H1 (cell line): ENCODE data around the gene CCNY. TPM values are rescaled to one million over a fixed set of nuclear protein-coding genes. Genes with fewer than 3 reads are reported as not detected.

Experiments used
- CTCF ChIA-PET: fragments of 300-600 bp; sonication (Branson Sonifier 250); formaldehyde crosslinking; loops from one replicate; lab custom pipeline; 2021; ENCODE audit not compliant: partially characterized antibody; lab: Charles Lee
- POLR2A ChIA-PET: fragments of 300-600 bp; sonication (Branson Sonifier 250); formaldehyde crosslinking; loops from one replicate; lab custom pipeline; 2021; ENCODE audit warnings: inconsistent platforms; ENCODE audit not compliant: partially characterized antibody; lab: Charles Lee
- DNase-seq, 2 experiments: peaks; one replicate each; pipeline versions ENCODE4 v3.0.0 to v3.0.0-alpha.2; 2010 to 2022; ENCODE audit warnings: low spot score in 2 of 2, low read depth in 1 of 2, mixed read lengths in 1 of 2
- FAIRE-seq: peaks from 2 replicates; lab custom pipeline; 2011; peaks lifted over from hg19 to GRCh38; lab: Jason Lieb, UNC
- H2AFZ ChIP-seq: 2 replicates; pipeline ENCODE4 v1.8.1; 2012; ENCODE audit warnings: low read length, inconsistent platforms
- H2AK5ac ChIP-seq: 2 replicates; pipeline ENCODE4 v1.6.1; 2013; ENCODE audit warnings: low read depth, low read length
- H2BK120ac ChIP-seq: replicated peaks from 2 replicates; pipeline ENCODE3; 2013; ENCODE audit warnings: low read depth, low read length, inconsistent platforms
- H2BK12ac ChIP-seq: 2 replicates; pipeline ENCODE4 v1.6.1; 2013; ENCODE audit warnings: low read depth, low read length
- H2BK15ac ChIP-seq: 2 replicates; pipeline ENCODE4 v1.6.1; 2013; ENCODE audit warnings: low read length
- H2BK20ac ChIP-seq: 2 replicates; pipeline ENCODE4 v1.6.1; 2013; ENCODE audit warnings: low read length
- H2BK5ac ChIP-seq: 2 replicates; pipeline ENCODE4 v1.6.1; 2013; ENCODE audit warnings: low read depth, low read length
- H3K14ac ChIP-seq: 2 replicates; pipeline ENCODE4 v1.6.1; 2013; ENCODE audit warnings: inconsistent platforms; ENCODE audit not compliant: insufficient read length
- H3K18ac ChIP-seq: 2 replicates; pipeline ENCODE4 v1.6.1; 2013; ENCODE audit warnings: low read length; ENCODE audit errors: extremely low read depth
- H3K23ac ChIP-seq: 2 replicates; pipeline ENCODE4 v1.6.1; 2013; ENCODE audit warnings: inconsistent platforms; ENCODE audit not compliant: insufficient read length
- H3K23me2 ChIP-seq: 2 replicates; pipeline ENCODE4 v1.6.1; 2013; ENCODE audit warnings: low read depth, low read length
- H3K27ac ChIP-seq: 2 replicates; pipeline ENCODE4 v1.6.1; 2011; ENCODE audit warnings: low read depth, low read length, inconsistent platforms
- H3K27me3 ChIP-seq, 4 experiments: replicated peaks in 1 of 4; 1 replicate in 1 of 4; 2 replicates in 3 of 4; pipeline versions ENCODE4 v1.6.1 to v1.8.1; 2011 to 2013; ENCODE audit warnings: low read length in 3 of 4, mild to moderate bottlenecking in 3 of 4, inconsistent platforms in 2 of 4, mixed read lengths in 2 of 4, moderate library complexity in 1 of 4; ENCODE audit not compliant: control insufficient read depth in 3 of 4, insufficient read depth in 3 of 4; ENCODE audit errors: extremely low read depth in 1 of 4
- H3K36me3 ChIP-seq, 4 experiments: 2 replicates each; pipeline versions ENCODE4 v1.6.1 to v1.8.1; 2011 to 2013; ENCODE audit warnings: mild to moderate bottlenecking in 4 of 4, low read length in 3 of 4, moderate library complexity in 2 of 4, control low read depth in 1 of 4, inconsistent platforms in 1 of 4; ENCODE audit not compliant: insufficient read depth in 4 of 4, control insufficient read depth in 2 of 4
- H3K4ac ChIP-seq: replicated peaks from 2 replicates; pipeline ENCODE3; 2013; ENCODE audit warnings: low read length, low read depth, mixed read lengths, inconsistent platforms; ENCODE audit not compliant: insufficient read length
- H3K4me1 ChIP-seq, 4 experiments: replicated peaks in 1 of 4; 1 replicate in 1 of 4; 2 replicates in 3 of 4; pipeline versions ENCODE4 v1.6.1 to v1.8.1; 2011 to 2013; ENCODE audit warnings: low read length in 3 of 4, inconsistent platforms in 2 of 4, mixed read lengths in 1 of 4; ENCODE audit not compliant: insufficient read depth in 4 of 4, control insufficient read depth in 3 of 4
- H3K4me2 ChIP-seq, 2 experiments: 2 replicates each; pipeline versions ENCODE4 v1.6.1 to v1.8.1; 2011 to 2013; ENCODE audit warnings: low read depth in 2 of 2, low read length in 2 of 2, control low read depth in 1 of 2, inconsistent platforms in 1 of 2, mild to moderate bottlenecking in 1 of 2; ENCODE audit not compliant: insufficient read depth in 1 of 2
- H3K4me3 ChIP-seq, 4 experiments: fragments of 200-600, 300-600 bp in 1 of 4; sonication (generic), shearing (Covaris generic), sonication (Bioruptor Twin) in 1 of 4; 2 replicates each; pipeline versions ENCODE4 v1.5.1 to v1.8.1; 2011 to 2016; ENCODE audit warnings: low read length in 4 of 4, low read depth in 3 of 4, control low read depth in 2 of 4, inconsistent platforms in 2 of 4, mild to moderate bottlenecking in 2 of 4, mixed read lengths in 1 of 4, moderate library complexity in 1 of 4; ENCODE audit not compliant: insufficient read depth in 2 of 4; ENCODE audit errors: extremely low read depth in 1 of 4
- H3K56ac ChIP-seq: replicated peaks from 2 replicates; pipeline ENCODE3; 2013; ENCODE audit warnings: low read depth, mild to moderate bottlenecking, mixed read lengths, low read length, inconsistent platforms; ENCODE audit not compliant: insufficient read length
- H3K79me1 ChIP-seq: 2 replicates; pipeline ENCODE4 v1.6.1; 2013; ENCODE audit warnings: low read depth, low read length, control low read depth
- H3K79me2 ChIP-seq, 2 experiments: 2 replicates each; pipeline versions ENCODE4 v1.6.1 to v1.8.1; 2012 to 2013; ENCODE audit warnings: low read length in 2 of 2, mild to moderate bottlenecking in 2 of 2, inconsistent platforms in 1 of 2; ENCODE audit not compliant: insufficient read depth in 2 of 2, control insufficient read depth in 1 of 2
- H3K9ac ChIP-seq, 4 experiments: replicated peaks in 1 of 4; 1 replicate in 1 of 4; 2 replicates in 3 of 4; pipeline versions ENCODE4 v1.6.1 to v1.8.1; 2011 to 2013; ENCODE audit warnings: low read depth in 3 of 4, low read length in 3 of 4, control low read depth in 2 of 4, mild to moderate bottlenecking in 2 of 4, moderate library complexity in 2 of 4, inconsistent platforms in 1 of 4; ENCODE audit errors: extremely low read depth in 1 of 4
- H3K9me3 ChIP-seq, 2 experiments: 2 replicates each; pipeline versions ENCODE4 v1.6.1 to v1.8.1; 2012 to 2013; ENCODE audit warnings: mild to moderate bottlenecking in 2 of 2, moderate library complexity in 2 of 2, control low read depth in 1 of 2, inconsistent platforms in 1 of 2, low read depth in 1 of 2, low read length in 1 of 2, mixed read lengths in 1 of 2; ENCODE audit not compliant: insufficient read depth in 2 of 2
- H4K20me1 ChIP-seq, 2 experiments: replicated peaks in 1 of 2; 2 replicates each; pipeline versions ENCODE3 to v1.8.1; 2011 to 2013; ENCODE audit warnings: inconsistent platforms in 2 of 2, low read length in 2 of 2, mild to moderate bottlenecking in 1 of 2; ENCODE audit not compliant: insufficient read depth in 2 of 2, control insufficient read depth in 1 of 2
- H4K5ac ChIP-seq: 2 replicates; pipeline ENCODE4 v1.6.1; 2013; ENCODE audit warnings: low read length, low read depth, mixed read lengths, inconsistent platforms; ENCODE audit not compliant: insufficient read length
- H4K8ac ChIP-seq: 2 replicates; pipeline ENCODE4 v1.8.0; 2013; ENCODE audit warnings: mild to moderate bottlenecking, moderate library complexity, low read length, inconsistent platforms; ENCODE audit not compliant: insufficient read depth; ENCODE audit errors: extremely low read depth
- H4K91ac ChIP-seq: replicated peaks from 2 replicates; pipeline ENCODE3; 2013; ENCODE audit warnings: low read length, mixed read lengths, inconsistent platforms; ENCODE audit not compliant: insufficient read length
- ASH2L ChIP-seq: fragments of 200-600, 300-600 bp; sonication (generic); IDR thresholded peaks from one replicate; pipeline ENCODE4 v1.7.1; 2017; ENCODE audit warnings: low read length
- CHD1 ChIP-seq: IDR thresholded peaks from 2 replicates; pipeline ENCODE4 v1.6.1; 2012; ENCODE audit warnings: low read depth, low read length, improper control_type of control experiment
- CHD2 ChIP-seq: IDR thresholded peaks from 2 replicates; pipeline ENCODE4 v1.6.1; 2012; ENCODE audit warnings: low read length, improper control_type of control experiment
- CTCF ChIP-seq, 3 experiments: IDR thresholded peaks; 1 replicate in 2 of 3; 2 replicates in 1 of 3; pipeline versions ENCODE4 v1.5.1 to v1.6.1; 2011; ENCODE audit warnings: low read length in 3 of 3, mild to moderate bottlenecking in 3 of 3, inconsistent platforms in 2 of 3, low read depth in 1 of 3, moderate library complexity in 1 of 3; ENCODE audit not compliant: insufficient read depth in 1 of 3; ENCODE audit errors: control extremely low read depth in 1 of 3
- MAFK ChIP-seq: IDR thresholded peaks from 2 replicates; pipeline ENCODE4 v1.6.1; 2012; ENCODE audit warnings: low read depth, mild to moderate bottlenecking, improper control_type of control experiment, low read length
- MAX ChIP-seq: IDR thresholded peaks from 2 replicates; pipeline ENCODE4 v1.6.1; 2012; ENCODE audit warnings: inconsistent platforms
- PHF8 ChIP-seq: fragments of 200-600 bp; sonication (generic); conservative IDR thresholded peaks from 2 replicates; pipeline ENCODE4 v1.7.1; 2012; ENCODE audit warnings: low read depth, mild to moderate bottlenecking, inconsistent platforms, low read length, moderate library complexity
- POU5F1 ChIP-seq: IDR thresholded peaks from 2 replicates; pipeline ENCODE4 v1.6.1; 2011; ENCODE audit warnings: low read depth, mild to moderate bottlenecking, low read length, moderate library complexity
- SIN3A ChIP-seq, 2 experiments: IDR thresholded peaks in 1 of 2; conservative IDR thresholded peaks in 1 of 2; 2 replicates each; pipeline ENCODE4 v1.6.1; 2011 to 2012; ENCODE audit warnings: low read length in 2 of 2, improper control_type of control experiment in 1 of 2, low read depth in 1 of 2, mild to moderate bottlenecking in 1 of 2
- SP4 ChIP-seq: IDR thresholded peaks from 2 replicates; pipeline ENCODE4 v1.6.1; 2012; ENCODE audit warnings: low read length, inconsistent platforms
- WGBS, 2 experiments: shearing (Covaris generic) in 1 of 2; methylation state at CpG; one replicate each; pipeline versions ENCODE4 v1.1.6 to v1.1.7; 2013 to 2015; ENCODE audit warnings: low lambda C conversion rate in 2 of 2, mixed read lengths in 2 of 2, inconsistent platforms in 1 of 2, low coverage in 1 of 2, missing lambda C conversion rate in 1 of 2; ENCODE audit not compliant: insufficient replicate concordance in 2 of 2, insufficient coverage in 1 of 2, insufficient read length in 1 of 2; ENCODE audit errors: extremely low coverage in 1 of 2, missing lambda C conversion rate in 1 of 2; 5-methylcytosine and 5-hydroxymethylcytosine counted together
- polyA plus RNA-seq, 7 experiments: library from polyadenylated mRNA; depleted of rRNA in 3 of 7; stranded (reverse) in 5 of 7; unstranded in 2 of 7; fragments of >200 nt in 5 of 7; fragments of 200-250 nt in 2 of 7; gene quantifications; 1 replicate in 5 of 7; 2 replicates in 1 of 7; 4 replicates in 1 of 7; pipeline versions ENCODE4 v1.2.1 to v1.2.3, GENCODE V29; 2011 to 2013; ENCODE audit warnings: missing spikeins in 2 of 7, mixed read lengths in 2 of 7
- total RNA-seq: library from RNA; stranded (reverse); fragmentation: NEBNext Ultra II Directional; extraction: Animal tissue kit (Norgen Biotek cat#: 25700); gene quantifications from 2 replicates; pipeline ENCODE4 v1.2.1, GENCODE V29; 2021

Gene CCNY
- total and polyA plus RNA-seq, 2 of the 8 experiments (the other 6 are each of a cell fraction or from before 2014, with no cell fraction given): 25.3 to 68.2 TPM

GRCh38 chr10:35592441-35592840, 256.1 kb downstream of the CCNY start:
- H3K23ac ChIP-seq: no peak overlapping the region
- H4K8ac ChIP-seq: no peak overlapping the region
- H2AK5ac ChIP-seq: no peak overlapping the region
- H4K5ac ChIP-seq: no peak overlapping the region
- H3K36me3 ChIP-seq: no peaks in the 10 kb centered on the region
- H3K27ac ChIP-seq: no peak overlapping the region
- no peak overlapping the region for H3K9ac ChIP-seq
- peaks cover 5% of the 10 kb centered on the region; the same call in 1 of the 2 replicates for H3K23me2 ChIP-seq
- no peak overlapping the region for H2BK5ac ChIP-seq
- peaks cover 6 to 18% (median 11%) of the 10 kb centered on the region in 4 experiments; a peak in 6 of 7 replicates for H3K4me1 ChIP-seq
- TF ChIP-seq POU5F1 (no peak), PHF8 (no peak), SP4 (no peak), MAX (no peak), MAFK (no peak), CHD2 (no peak), CTCF (IDR thresholded peaks at IDR 0.05; ENCODE audit: control extremely low read depth in 1 of 3, insufficient read depth in 1 of 3, low read depth in 1 of 3, low read length in 3 of 3) (no peak), SIN3A (conservative IDR thresholded peaks at IDR 0.05 in 1 of 2, IDR thresholded peaks at IDR 0.05 in 1 of 2; ENCODE audit: low read depth in 1 of 2, low read length in 2 of 2) (no peak), ASH2L (no peak), CHD1 (no peak)
- no peak overlapping the region for H2BK20ac ChIP-seq
- no peak overlapping the region for H3K4me2 ChIP-seq
- no peak for FAIRE-seq
- H2BK15ac ChIP-seq: no peak overlapping the region
- no peak overlapping the region for H3K4ac ChIP-seq
- no peak overlapping the region for H2BK12ac ChIP-seq
- ChIA-PET CTCF (interaction anchor here (0.8 to 2.3 kb wide), 6 partner anchors 8 to 1133 kb away, joined by 3 to 8 read pairs (median 5); no protein-coding TSS in a partner anchor), POLR2A (interaction anchor here (1.3 kb wide), 1 partner anchor 19 kb away, joined by 3 read pairs; no protein-coding TSS in a partner anchor)
- H3K4me3 ChIP-seq: no peak overlapping the region
- no peak overlapping the region for H3K56ac ChIP-seq
- WGBS, 2 experiments: 90% methylated on average over 4 of the region's 4 CpGs; no CpG with 5 or more reads in 1 of the 2 experiments
- H3K79me1 ChIP-seq: no peaks in the 10 kb centered on the region
- H3K14ac ChIP-seq: no peak overlapping the region
- H3K18ac ChIP-seq: no peak overlapping the region
- H3K27me3 ChIP-seq: no peaks in the 10 kb centered on the region
- DNase-seq: no peak
- no peak overlapping the region for H2BK120ac ChIP-seq
- H4K91ac ChIP-seq: no peak overlapping the region
- no peak overlapping the region for H2AFZ ChIP-seq
- H3K79me2 ChIP-seq: no peaks in the 10 kb centered on the region
- peaks cover 6 to 12% of the 10 kb centered on the region in 2 experiments for H3K9me3 ChIP-seq
- H4K20me1 ChIP-seq: no peaks in the 10 kb centered on the region
